ENCODE results near the gene PSTPIP1. TPM values are rescaled to one million over a fixed set of nuclear protein-coding genes. Genes with fewer than 3 reads are reported as not detected.

PSTPIP1 gene
- total and polyA plus RNA-seq, 2 of the 8 experiments (the other 6 are each of a cell fraction or from before 2014, with no cell fraction given): 1.6 to 1.8 TPM

- Histone ChIP-seq H2AK5ac (ENCODE audit: low read depth, low read length) (no peak overlapping the region), H4K91ac (replicated peaks; ENCODE audit: insufficient read length, low read length) (no peak overlapping the region), H3K9ac (replicated peaks in 1 of 4; ENCODE audit: extremely low read depth in 1 of 4, low read depth in 3 of 4, low read length in 3 of 4) (no peak overlapping the region), H3K23ac (ENCODE audit: insufficient read length) (no peak overlapping the region), H3K79me2 (ENCODE audit: control insufficient read depth in 1 of 2, insufficient read depth in 2 of 2, low read length in 2 of 2) (no peaks in the 10 kb centered on the region), H2BK120ac (replicated peaks; ENCODE audit: low read depth, low read length) (no peak overlapping the region), H3K4ac (replicated peaks; ENCODE audit: insufficient read length, low read depth, low read length) (no peak overlapping the region), H3K27me3 (replicated peaks in 1 of 4; ENCODE audit: control insufficient read depth in 3 of 4, extremely low read depth in 1 of 4, insufficient read depth in 3 of 4, low read length in 3 of 4) (no peaks in the 10 kb centered on the region), H2BK15ac (ENCODE audit: low read length) (no peak overlapping the region), H3K79me1 (ENCODE audit: low read depth, low read length) (no peaks in the 10 kb centered on the region), H3K9me3 (ENCODE audit: insufficient read depth in 2 of 2, low read depth in 1 of 2, low read length in 1 of 2) (no peaks in the 10 kb centered on the region), H3K18ac (ENCODE audit: extremely low read depth, low read length) (no peak overlapping the region), H2BK12ac (ENCODE audit: low read depth, low read length) (no peak overlapping the region), H4K8ac (ENCODE audit: extremely low read depth, insufficient read depth, low read length) (no peak overlapping the region), H4K5ac (ENCODE audit: insufficient read length, low read depth, low read length) (no peak overlapping the region), H3K14ac (ENCODE audit: insufficient read length) (no peak overlapping the region), H3K4me3 (ENCODE audit: extremely low read depth in 1 of 4, insufficient read depth in 2 of 4, low read depth in 3 of 4, low read length in 4 of 4) (no peak overlapping the region), H2AFZ (ENCODE audit: low read length) (no peak overlapping the region), H3K23me2 (ENCODE audit: low read depth, low read length) (no peaks in the 10 kb centered on the region), H3K4me1 (replicated peaks in 1 of 4; ENCODE audit: control insufficient read depth in 3 of 4, insufficient read depth in 4 of 4, low read length in 3 of 4) (no peaks in the 10 kb centered on the region; a peak in 1 of 7 replicates), H3K27ac (ENCODE audit: low read depth, low read length) (no peak overlapping the region), H3K4me2 (ENCODE audit: insufficient read depth in 1 of 2, low read depth in 2 of 2, low read length in 2 of 2) (no peak overlapping the region), H3K36me3 (ENCODE audit: control insufficient read depth in 2 of 4, insufficient read depth in 4 of 4, low read length in 3 of 4) (no peaks in the 10 kb centered on the region), H3K56ac (replicated peaks; ENCODE audit: insufficient read length, low read depth, low read length) (no peak overlapping the region), H4K20me1 (replicated peaks in 1 of 2; ENCODE audit: control insufficient read depth in 1 of 2, insufficient read depth in 2 of 2, low read length in 2 of 2) (no peaks in the 10 kb centered on the region), H2BK5ac (ENCODE audit: low read depth, low read length) (no peak overlapping the region), H2BK20ac (ENCODE audit: low read length) (no peak overlapping the region)
- ChIA-PET POLR2A (ENCODE audit: partially characterized antibody) (interaction anchor here (1.6 kb wide), 1 partner anchor 75 kb away, joined by 4 read pairs; the partner anchor contains the start of gene TSPAN3), CTCF (ENCODE audit: partially characterized antibody) (interaction anchor here (0.9 to 6.2 kb wide), 6 partner anchors 14 to 39 kb away, joined by 3 to 43 read pairs (median 4); no protein-coding TSS in a partner anchor)
- DNase-seq (ENCODE audit: low read depth in 1 of 2, low spot score in 2 of 2) (no peak), FAIRE-seq (no peak)
- TF ChIP-seq RNF2 (IDR thresholded peaks at IDR 0.05; ENCODE audit: borderline replicate concordance, low read depth, low read length, missing control alignments, poor library complexity, severe bottlenecking) (no peak), SIRT6 (IDR thresholded peaks at IDR 0.05; ENCODE audit: low read length) (no peak)
- 91% methylated on average over 9 of the region's 9 CpGs; no CpG with 5 or more reads in 1 of the 2 experiments for WGBS, 2 experiments (ENCODE audit: extremely low coverage in 1 of 2, insufficient coverage in 1 of 2, insufficient read length in 1 of 2, insufficient replicate concordance in 2 of 2, low coverage in 1 of 2, low lambda C conversion rate in 2 of 2, missing lambda C conversion rate in 1 of 2)
These were observed 1.2 kb downstream of the PSTPIP1 start for GRCh38 chr15:76996076-76996525.
